ENCODE measurements around the gene AICDA. TPM values are rescaled to one million over a fixed set of nuclear protein-coding genes. Genes with fewer than 3 reads are reported as not detected.
"Not testable (repeated sequence)": the region's sequence is repeated elsewhere in the genome, so short reads cannot be mapped to it uniquely, and the experiment has no call there.

AICDA gene
- total RNA-seq, 1 donor from 2014 or later, result not detected

DNA sequence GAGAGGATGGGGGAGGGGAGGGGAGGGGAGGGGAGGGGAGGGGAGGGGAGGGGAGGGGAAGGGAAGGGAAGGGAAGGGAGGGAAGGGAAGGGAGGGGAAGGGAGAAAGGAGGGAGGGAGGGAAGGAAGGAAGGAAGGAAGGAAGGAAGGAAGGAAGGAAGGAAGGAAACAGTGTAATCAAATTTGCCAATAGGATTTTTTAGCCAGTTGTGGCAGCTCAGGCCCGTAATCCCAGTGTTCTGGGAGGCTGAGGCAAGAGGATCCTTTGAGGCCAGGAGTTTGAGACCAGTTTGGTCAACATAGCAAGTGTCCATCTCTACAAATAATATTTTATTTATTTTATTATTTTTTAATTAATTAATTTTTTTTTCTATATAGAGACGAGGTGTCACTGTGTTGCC is 19.4 kb downstream of the AICDA start:
- no peak overlapping the region for H3K4me3 Mint-ChIP-seq
- no peaks in the 10 kb centered on the region for H3K27me3 Mint-ChIP-seq (ENCODE audit: low read depth)
- H3K9me3 Mint-ChIP-seq, result no peaks in the 10 kb centered on the region
- no peak overlapping the region for H3K27ac Mint-ChIP-seq
- no peaks in the 10 kb centered on the region for H3K36me3 Mint-ChIP-seq
- no peak for TF ChIP-seq CTCF (IDR thresholded peaks at IDR 0.05; ENCODE audit: unreplicated experiment)
- no peak for DNase-seq (ENCODE audit: low spot score in 2 of 2, unreplicated experiment in 2 of 2)
- H3K4me1 Mint-ChIP-seq, result no peaks in the 10 kb centered on the region

DNA sequence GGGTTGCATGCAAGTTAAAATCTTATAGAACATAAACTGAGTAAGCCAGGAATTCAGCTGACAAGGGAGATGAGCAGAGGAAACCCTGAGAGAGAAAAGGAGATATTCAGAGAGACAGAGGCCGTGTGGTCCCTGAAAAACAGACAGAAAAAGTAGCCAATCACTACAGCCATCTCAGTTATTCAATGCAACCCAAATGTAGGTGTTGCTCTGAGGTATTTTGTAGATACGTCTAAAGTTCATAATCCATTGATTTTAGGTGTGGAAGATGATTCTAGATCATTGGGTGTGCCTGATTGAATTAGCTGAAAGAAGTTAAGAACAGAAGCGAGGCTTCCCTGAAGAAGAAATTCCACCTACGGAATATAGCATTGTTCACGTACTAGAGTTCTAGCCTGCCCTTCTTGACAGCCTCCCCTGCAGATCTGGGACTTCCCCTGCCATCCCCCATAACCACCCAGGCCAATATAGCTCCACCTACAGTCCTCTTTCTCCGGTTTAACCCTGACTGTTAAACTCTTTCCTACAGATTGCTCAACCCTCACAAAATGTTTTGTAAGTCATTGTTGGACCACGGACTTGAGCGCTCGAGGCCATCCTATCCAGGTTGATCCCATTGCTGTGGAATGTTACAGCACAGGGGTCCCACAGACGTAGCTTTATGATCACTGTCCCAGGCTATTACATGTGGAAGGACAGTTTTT is 21.7 kb downstream of the AICDA start:
- TF ChIP-seq CTCF (IDR thresholded peaks at IDR 0.05; ENCODE audit: unreplicated experiment), result no peak
- H3K4me3 Mint-ChIP-seq, result no peak overlapping the region
- no peaks in the 10 kb centered on the region for H3K27me3 Mint-ChIP-seq (ENCODE audit: low read depth)
- H3K4me1 Mint-ChIP-seq, result no peaks in the 10 kb centered on the region
- no peaks in the 10 kb centered on the region for H3K36me3 Mint-ChIP-seq
- no peak overlapping the region for H3K27ac Mint-ChIP-seq
- no peak for DNase-seq (ENCODE audit: low spot score in 2 of 2, unreplicated experiment in 2 of 2)
- no peaks in the 10 kb centered on the region for H3K9me3 Mint-ChIP-seq

DNA sequence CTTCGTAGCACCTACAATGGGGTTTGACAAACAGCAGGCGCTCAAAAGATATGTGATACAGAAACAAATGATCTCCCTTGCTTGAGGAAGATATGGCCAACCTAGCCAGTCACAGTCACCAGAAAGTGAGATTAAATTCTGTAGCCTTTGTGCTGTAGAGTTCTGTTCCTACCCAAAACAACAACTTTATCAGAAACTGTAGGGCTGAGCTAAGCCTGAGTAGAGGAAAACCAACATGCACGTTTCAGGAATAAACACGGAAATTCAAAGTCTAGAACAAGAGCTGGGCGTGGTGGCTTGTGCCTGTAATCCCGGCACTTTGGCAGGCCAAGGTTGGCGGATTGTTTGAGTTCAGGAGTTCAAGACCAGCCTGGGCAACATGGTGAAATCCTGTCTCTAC is 23.0 kb downstream of the AICDA start:
- Mint-ChIP-seq H3K4me3 (no peak overlapping the region), H3K4me1 (no peaks in the 10 kb centered on the region), H3K9me3 (no peaks in the 10 kb centered on the region), H3K27ac (no peak overlapping the region), H3K27me3 (ENCODE audit: low read depth) (no peaks in the 10 kb centered on the region), H3K36me3 (no peaks in the 10 kb centered on the region)
- DNase-seq (ENCODE audit: low spot score in 2 of 2, unreplicated experiment in 2 of 2), result no peak
- TF ChIP-seq CTCF (IDR thresholded peaks at IDR 0.05; ENCODE audit: unreplicated experiment), result no peak

DNA sequence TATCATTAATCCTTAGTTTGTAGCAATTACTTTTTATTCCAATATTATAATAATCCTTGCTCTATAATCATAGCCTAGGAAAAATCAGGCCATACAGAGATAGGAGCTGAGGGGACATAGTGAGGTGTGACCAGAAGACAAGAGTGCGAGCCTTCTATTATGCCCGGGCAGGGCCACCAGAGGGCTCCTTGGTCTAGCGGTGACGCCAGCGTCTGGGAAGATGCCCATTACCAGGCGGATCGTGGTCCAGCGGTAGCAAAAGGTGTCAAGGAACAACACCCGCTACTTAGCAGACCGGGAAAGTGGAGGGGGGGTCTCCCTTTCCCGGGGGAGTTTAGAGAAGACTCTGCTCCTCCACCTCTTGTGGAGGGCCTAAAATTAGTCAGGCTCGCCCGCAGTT is 28.2 kb downstream of the AICDA start:
- H3K27ac Mint-ChIP-seq; H3K27me3 Mint-ChIP-seq (ENCODE audit: low read depth); H3K4me1 Mint-ChIP-seq; H3K9me3 Mint-ChIP-seq; DNase-seq (ENCODE audit: low spot score in 2 of 2, unreplicated experiment in 2 of 2); H3K4me3 Mint-ChIP-seq; H3K36me3 Mint-ChIP-seq: not testable (repeated sequence)

GRCh38 chr12:8584004-8584403 is 28.7 kb downstream of the AICDA start:
- Mint-ChIP-seq H3K27me3 (ENCODE audit: low read depth) (no peaks in the 10 kb centered on the region), H3K27ac (no peak overlapping the region), H3K36me3 (no peaks in the 10 kb centered on the region), H3K9me3 (no peaks in the 10 kb centered on the region), H3K4me3 (no peak overlapping the region), H3K4me1 (no peaks in the 10 kb centered on the region)
- no peak for TF ChIP-seq CTCF (IDR thresholded peaks at IDR 0.05; ENCODE audit: unreplicated experiment)
- DNase-seq (ENCODE audit: low spot score in 2 of 2, unreplicated experiment in 2 of 2), result no peak

DNA sequence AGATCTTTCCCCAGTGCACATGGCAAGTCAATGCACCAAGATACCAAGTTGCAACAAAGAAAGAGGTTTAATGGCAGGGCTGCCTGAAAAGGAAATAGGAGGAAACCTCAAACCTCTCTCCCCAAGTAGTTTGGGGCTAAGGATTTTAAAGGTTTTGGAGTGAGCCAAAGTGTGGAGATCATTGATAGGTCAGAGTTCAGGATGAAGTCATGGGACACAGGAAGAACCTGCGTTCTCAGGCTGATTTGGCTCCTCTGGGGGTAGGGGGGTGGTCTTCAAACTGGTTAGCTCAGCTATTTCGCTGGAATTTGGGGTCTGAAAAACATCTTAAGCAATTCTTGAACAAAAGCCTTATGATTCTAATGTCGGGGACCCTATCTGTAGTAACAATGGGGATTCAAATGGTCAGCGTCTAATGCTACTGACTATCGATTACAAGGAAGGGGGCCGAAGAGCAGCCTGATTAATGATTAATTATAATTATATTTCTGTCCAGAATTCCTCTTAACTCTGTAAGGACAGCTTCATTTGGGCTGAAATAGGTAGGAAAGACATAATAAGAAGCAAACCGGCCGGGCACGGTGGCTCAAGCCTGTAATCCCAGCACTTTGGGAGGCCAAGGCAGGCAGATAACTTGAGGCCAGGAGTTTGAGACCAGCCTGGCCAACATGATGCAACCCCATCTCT is 31.4 kb downstream of the AICDA start:
- H3K36me3 Mint-ChIP-seq, result no peaks in the 10 kb centered on the region
- no peak overlapping the region for H3K4me3 Mint-ChIP-seq
- DNase-seq (ENCODE audit: low spot score in 2 of 2, unreplicated experiment in 2 of 2), result no peak
- no peak for TF ChIP-seq CTCF (IDR thresholded peaks at IDR 0.05; ENCODE audit: unreplicated experiment)
- no peak overlapping the region for H3K27ac Mint-ChIP-seq
- H3K4me1 Mint-ChIP-seq, result no peaks in the 10 kb centered on the region
- H3K27me3 Mint-ChIP-seq (ENCODE audit: low read depth), result no peaks in the 10 kb centered on the region
- H3K9me3 Mint-ChIP-seq, result no peaks in the 10 kb centered on the region
